Fibroblast of skin of left biceps (primary cell): ENCODE results near the gene FARP1.
A peak's percentile ranks its signal among the peaks of the same experiment; 100 is the strongest.

Experiments
- DNase-seq, 2 experiments: peaks; one replicate each; pipeline ENCODE4 v3.0.0-alpha.2; 2013; ENCODE audit warnings: low read depth in 2 of 2

The FARP1 gene

GRCh38 chr13:98142380-98143156 is at the start of gene FARP1:
Gene FARP1, plus strand, starts transcription at chr13:98143094. Its CDS starts 70,149 bp downstream, at chr13:98213243.
- peak in 1 of 2 experiments; percentile 21 for DNase-seq

DNA sequence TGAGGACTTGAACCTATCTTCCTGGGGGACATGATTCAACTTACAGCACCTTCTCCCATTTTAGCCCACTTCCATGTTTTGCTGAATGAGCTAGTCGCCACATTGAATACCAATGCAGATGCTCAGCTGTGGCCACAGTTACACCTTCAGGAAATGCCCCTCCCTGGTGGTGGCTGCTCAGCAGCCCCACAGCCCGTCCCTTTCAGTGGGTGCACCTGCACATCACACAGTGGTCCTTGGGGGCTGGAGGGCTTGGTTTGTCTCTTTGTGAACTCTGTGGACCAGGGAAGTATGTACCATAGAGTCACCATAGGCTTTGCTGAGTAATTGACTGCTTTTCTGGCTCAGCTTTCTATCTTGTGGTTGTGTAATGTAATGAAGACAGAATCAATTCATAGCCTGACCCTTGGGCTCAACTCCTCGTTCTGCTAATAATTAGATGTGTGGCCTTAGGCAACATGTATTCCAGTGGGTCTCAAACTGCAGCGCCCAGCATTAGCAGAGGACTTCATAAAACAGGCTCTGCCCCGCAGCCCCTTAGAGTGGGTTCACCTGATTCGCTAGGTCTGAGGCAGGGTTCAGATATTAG is 48.1 kb upstream of the FARP1 start:
- no peak for DNase-seq

- no peak for DNase-seq
These were observed 46.8 kb upstream of the FARP1 start for GRCh38 chr13:98096059-98096458.

GRCh38 chr13:98097749-98098148 is 45.1 kb upstream of the FARP1 start:
- no peak for DNase-seq

- DNase-seq: peak; percentile 68 to 77
These were observed 44.4 kb upstream of the FARP1 start for GRCh38 chr13:98098516-98098915.

GRCh38 chr13:98099627-98100026 is 43.3 kb upstream of the FARP1 start:
- no peak for DNase-seq

GRCh38 chr13:98100481-98100880 is 42.4 kb upstream of the FARP1 start:
- no peak for DNase-seq

- no peak for DNase-seq
These were observed 39.4 kb upstream of the FARP1 start for GRCh38 chr13:98103531-98103930.

DNA sequence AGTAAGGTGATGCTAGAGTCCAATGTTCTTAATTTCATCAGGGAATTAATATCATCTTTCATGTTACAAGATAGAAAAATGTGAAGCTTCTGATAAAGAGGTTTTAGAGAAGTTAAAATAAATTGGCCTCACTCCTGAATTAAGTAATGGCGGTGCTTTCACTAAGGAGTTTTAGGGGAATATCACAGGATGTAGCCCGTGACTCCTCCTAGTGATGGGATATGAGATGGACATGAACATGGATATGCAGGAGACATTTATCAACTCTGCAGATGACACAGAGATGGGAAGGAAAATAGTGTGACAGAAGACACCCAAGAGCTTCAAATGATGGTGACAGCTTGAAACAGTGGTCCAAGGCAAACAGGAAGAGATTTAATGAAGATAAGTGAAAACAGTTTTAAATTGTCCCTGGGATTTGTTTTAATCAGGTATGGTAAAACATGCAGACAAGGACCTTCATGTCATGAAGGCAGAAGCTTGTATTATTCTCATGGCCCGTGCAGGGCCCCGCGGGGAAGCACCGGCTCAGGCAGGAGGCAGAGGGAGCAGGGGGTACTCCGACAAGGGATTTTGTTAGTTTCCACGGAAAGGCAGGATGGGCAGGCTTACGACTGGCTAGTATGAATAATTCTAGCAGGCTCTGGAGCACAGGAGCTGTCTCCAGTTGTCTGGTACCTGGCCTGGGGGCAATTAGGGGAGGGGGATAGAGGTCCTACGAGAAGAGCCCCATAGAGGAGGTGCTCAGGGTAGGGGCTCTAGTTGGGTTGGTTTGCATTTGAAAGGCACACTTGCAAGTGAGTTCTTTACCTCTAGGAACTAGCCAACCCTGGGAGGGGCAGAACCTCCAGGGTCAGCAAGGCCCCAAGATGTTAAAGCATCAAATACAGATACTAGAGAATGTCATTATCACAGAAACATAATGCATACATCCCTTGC is 38.7 kb upstream of the FARP1 start:
- no peak for DNase-seq

DNA sequence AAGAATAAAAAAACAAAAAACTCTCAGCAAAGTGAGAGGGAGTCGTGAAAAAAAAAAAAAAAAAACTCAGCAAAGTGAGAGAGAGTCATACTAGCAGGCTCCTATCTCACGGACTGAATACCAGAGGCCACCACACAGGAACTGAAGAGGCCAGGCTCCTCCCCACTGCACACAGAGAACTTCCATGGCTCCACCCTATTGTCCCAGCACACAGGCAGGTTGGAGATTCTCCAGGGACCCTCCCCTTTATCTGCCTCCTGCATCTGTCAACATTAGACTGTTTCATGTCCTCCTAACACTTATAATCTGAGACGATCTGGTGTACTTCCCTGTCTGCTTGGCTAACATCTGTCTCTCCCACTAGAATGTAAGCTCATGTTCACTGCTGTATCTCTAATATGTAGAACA is 37.0 kb upstream of the FARP1 start:
- DNase-seq: no peak

- DNase-seq: no peak
These were observed 34.6 kb upstream of the FARP1 start for GRCh38 chr13:98108341-98108740.

- DNase-seq: no peak
These were observed 33.6 kb upstream of the FARP1 start for GRCh38 chr13:98109226-98109853.

DNA sequence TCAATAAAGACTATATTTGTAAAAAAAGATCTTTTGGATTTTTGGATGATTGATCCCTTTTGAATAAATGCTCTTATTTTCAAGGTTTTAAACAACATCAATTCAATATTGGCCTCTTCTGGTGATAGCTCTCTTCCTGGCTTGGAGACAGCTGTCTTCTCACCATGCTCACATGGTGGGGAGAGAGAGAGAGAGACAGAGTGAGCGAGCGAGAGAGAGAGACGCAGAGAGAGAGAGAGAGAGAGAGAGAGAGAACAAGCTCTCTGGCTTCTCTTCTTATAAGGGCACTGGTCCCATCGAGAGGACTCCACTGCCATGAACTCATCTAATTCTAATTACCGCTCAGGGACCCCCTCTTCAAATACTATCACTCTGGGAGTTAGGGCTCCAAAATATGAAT is 32.1 kb upstream of the FARP1 start:
- no peak for DNase-seq

DNA sequence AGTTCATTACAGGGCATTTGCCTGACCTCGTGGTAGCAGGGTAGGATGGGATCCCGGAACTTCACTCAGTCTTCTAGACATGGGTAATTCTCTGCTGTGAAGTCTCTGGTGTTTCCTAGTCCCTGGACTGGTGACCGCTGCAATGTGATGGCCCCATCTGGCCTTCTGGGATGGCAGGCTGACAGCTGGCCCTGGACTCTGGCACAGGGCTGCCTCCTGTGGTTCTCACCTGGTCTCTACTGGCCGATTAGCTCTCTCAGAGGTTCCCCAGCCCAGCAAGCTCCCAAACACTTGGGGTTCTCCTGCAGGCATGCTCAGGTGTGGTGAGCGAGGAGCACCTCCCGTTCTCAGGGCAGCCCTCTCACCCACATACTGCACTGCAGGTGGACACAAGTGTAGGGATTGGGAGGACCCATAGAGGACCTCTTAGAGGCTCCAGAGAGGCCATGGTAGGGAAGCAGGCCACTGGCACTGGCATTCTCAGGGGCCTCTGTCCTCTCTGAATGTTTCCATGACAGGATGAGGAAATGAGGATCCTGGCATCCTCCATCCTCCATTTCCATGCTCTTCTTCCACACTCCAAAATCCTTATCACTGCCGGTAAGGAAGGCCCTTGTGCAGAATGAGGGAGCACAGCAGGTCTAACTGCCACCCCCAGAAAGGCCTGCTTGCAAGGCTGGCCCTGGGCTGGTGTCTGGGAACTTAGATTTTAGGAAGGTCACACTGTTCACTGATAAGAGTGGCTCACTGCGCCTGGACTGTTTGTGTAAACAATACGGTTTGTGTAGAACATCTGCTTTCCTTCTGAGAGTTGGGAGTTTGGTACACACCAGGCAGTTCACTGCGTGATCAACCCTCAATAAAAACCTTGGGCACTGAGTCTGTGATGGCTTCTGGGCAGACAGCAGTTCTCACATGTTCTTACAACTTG is 31.5 kb upstream of the FARP1 start:
- DNase-seq: no peak

- DNase-seq: no peak
These were observed 30.4 kb upstream of the FARP1 start for GRCh38 chr13:98112456-98112855.

- no peak for DNase-seq
These were observed 24.0 kb upstream of the FARP1 start for GRCh38 chr13:98118865-98119264.

GRCh38 chr13:98123176-98123575 is 19.7 kb upstream of the FARP1 start:
- no peak for DNase-seq

- no peak for DNase-seq
These were observed 13.7 kb upstream of the FARP1 start for GRCh38 chr13:98129059-98129746.

DNA sequence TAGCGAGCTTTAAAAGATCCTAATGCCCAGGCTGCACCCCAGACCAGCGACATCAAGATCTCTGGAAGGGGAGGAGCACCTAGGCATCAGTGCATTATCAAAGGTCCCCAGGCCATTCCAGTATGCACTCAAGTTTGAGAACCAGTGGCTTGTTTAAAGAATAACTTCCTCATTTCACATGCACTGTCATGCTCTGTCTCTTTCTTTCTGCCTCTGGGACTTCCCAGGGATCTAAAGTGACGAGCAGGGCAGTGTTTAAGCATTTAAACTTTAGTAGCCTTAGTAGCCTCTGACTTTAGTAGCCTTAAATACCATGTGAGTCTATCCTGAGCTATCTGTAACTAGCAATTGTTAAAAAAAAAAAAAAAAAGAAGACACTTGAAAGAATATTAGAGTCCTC is 8.9 kb upstream of the FARP1 start:
- no peak for DNase-seq

GRCh38 chr13:98134901-98135300 is 8.0 kb upstream of the FARP1 start:
- DNase-seq: no peak
